OCI-LY3 (cell line): ENCODE results near the gene PIK3CA.

ENCODE experiments used
- H2AFZ ChIP-seq: fragments of 200-600, 300-600 bp; shearing (Covaris generic); 2 replicates; pipeline ENCODE4 v1.6.0; 2014; ENCODE audit warnings: antibody characterized with exemption, low read depth, low read length
- H3K27ac ChIP-seq: fragments of 200-600, 300-600 bp; sonication (generic); 2 replicates; pipeline ENCODE4 v1.5.1; 2014; ENCODE audit warnings: mild to moderate bottlenecking, low read length, moderate library complexity, mixed read lengths
- H3K27me3 ChIP-seq: fragments of 200-600, 300-600 bp; sonication (generic); 2 replicates; pipeline ENCODE4 v1.6.1; 2014; ENCODE audit warnings: low read depth, low read length, mixed read lengths
- H3K36me3 ChIP-seq: fragments of 200-600, 300-600 bp; sonication (generic); replicated peaks from 2 replicates; pipeline ENCODE3; 2014; ENCODE audit warnings: low read depth, low read length, mixed read lengths
- H3K4me1 ChIP-seq: fragments of 300-600, 200-600 bp; sonication (generic); 2 replicates; pipeline ENCODE4 v1.6.1; 2014; ENCODE audit warnings: low read length, mixed read lengths
- H3K4me2 ChIP-seq: fragments of 200-600, 300-600 bp; sonication (generic); 2 replicates; pipeline ENCODE4 v1.6.1; 2014; ENCODE audit warnings: low read length, mixed read lengths
- H3K4me3 ChIP-seq: fragments of 300-600, 200-600 bp; sonication (generic); 2 replicates; pipeline ENCODE4 v1.5.1; 2014; ENCODE audit warnings: antibody characterized with exemption, mild to moderate bottlenecking, low read length, moderate library complexity
- H3K79me2 ChIP-seq: fragments of 300-600, 200-600 bp; shearing (Covaris generic); 2 replicates; pipeline ENCODE4 v1.6.1; 2014; ENCODE audit warnings: mild to moderate bottlenecking, low read length, mixed read lengths
- H3K9ac ChIP-seq: fragments of 300-600, 200-600 bp; shearing (Covaris generic); 2 replicates; pipeline ENCODE4 v1.6.0; 2014; ENCODE audit warnings: mild to moderate bottlenecking, low read length, moderate library complexity
- H3K9me3 ChIP-seq: fragments of 200-600, 300-600 bp; shearing (Covaris generic); 2 replicates; pipeline ENCODE4 v1.6.1; 2014; ENCODE audit warnings: low read length, mixed read lengths; ENCODE audit not compliant: insufficient read depth
- H4K20me1 ChIP-seq: fragments of 200-600, 300-600 bp; sonication (generic); 2 replicates; pipeline ENCODE4 v1.6.1; 2016; ENCODE audit warnings: low read length, mixed read lengths; ENCODE audit not compliant: insufficient read depth
- EZH2phosphoT487 ChIP-seq: fragments of 200-600 bp; shearing (Covaris generic); IDR thresholded peaks from 2 replicates; pipeline ENCODE4 v1.6.1; 2018; ENCODE audit warnings: antibody characterized with exemption, mixed run types, low read depth
- TF ChIP-seq, protein P1 (sequence below): fragments of 200-600, 300-600 bp; sonication (generic); IDR thresholded peaks from 2 replicates; pipeline ENCODE4 v1.5.1; 2014; ENCODE audit warnings: antibody characterized with exemption, low read length, low read depth

Gene PIK3CA

DNA sequence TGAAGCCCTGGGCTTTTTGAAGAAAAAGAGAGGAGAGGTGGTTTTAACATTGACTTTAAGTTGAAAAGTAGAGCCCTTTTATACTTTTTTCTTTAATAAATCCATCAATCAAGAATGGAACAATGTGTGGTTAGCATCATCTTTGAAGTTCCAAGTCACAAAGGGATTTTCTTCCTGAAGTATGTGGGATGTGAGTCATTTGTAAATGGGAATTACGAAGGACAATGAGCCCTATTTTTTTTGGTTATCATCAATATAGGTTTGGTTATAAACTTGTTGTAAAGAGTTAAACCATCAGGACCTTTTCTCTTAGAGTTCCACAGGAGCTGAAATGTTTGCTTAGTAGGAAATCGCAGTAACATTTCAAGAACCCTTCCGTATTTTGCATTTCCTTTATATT lies 38.3 kb downstream of the PIK3CA start:
- H4K20me1 ChIP-seq = peaks cover 50% of the 10 kb centered on the region
- no peaks in the 10 kb centered on the region for H3K27me3 ChIP-seq
- H3K9ac ChIP-seq = no peak overlapping the region
- H2AFZ ChIP-seq = no peak overlapping the region
- TF ChIP-seq EZH2phosphoT487 = no peak
- TF ChIP-seq, protein P1, sequence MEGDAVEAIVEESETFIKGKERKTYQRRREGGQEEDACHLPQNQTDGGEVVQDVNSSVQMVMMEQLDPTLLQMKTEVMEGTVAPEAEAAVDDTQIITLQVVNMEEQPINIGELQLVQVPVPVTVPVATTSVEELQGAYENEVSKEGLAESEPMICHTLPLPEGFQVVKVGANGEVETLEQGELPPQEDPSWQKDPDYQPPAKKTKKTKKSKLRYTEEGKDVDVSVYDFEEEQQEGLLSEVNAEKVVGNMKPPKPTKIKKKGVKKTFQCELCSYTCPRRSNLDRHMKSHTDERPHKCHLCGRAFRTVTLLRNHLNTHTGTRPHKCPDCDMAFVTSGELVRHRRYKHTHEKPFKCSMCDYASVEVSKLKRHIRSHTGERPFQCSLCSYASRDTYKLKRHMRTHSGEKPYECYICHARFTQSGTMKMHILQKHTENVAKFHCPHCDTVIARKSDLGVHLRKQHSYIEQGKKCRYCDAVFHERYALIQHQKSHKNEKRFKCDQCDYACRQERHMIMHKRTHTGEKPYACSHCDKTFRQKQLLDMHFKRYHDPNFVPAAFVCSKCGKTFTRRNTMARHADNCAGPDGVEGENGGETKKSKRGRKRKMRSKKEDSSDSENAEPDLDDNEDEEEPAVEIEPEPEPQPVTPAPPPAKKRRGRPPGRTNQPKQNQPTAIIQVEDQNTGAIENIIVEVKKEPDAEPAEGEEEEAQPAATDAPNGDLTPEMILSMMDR = no peak
- H3K4me3 ChIP-seq = no peak overlapping the region
- H3K4me2 ChIP-seq = no peak overlapping the region
- peaks cover 40% of the 10 kb centered on the region for H3K79me2 ChIP-seq
- H3K27ac ChIP-seq = no peak overlapping the region
- H3K36me3 ChIP-seq = no peaks in the 10 kb centered on the region
- peaks cover 12% of the 10 kb centered on the region for H3K4me1 ChIP-seq
- no peaks in the 10 kb centered on the region for H3K9me3 ChIP-seq

DNA sequence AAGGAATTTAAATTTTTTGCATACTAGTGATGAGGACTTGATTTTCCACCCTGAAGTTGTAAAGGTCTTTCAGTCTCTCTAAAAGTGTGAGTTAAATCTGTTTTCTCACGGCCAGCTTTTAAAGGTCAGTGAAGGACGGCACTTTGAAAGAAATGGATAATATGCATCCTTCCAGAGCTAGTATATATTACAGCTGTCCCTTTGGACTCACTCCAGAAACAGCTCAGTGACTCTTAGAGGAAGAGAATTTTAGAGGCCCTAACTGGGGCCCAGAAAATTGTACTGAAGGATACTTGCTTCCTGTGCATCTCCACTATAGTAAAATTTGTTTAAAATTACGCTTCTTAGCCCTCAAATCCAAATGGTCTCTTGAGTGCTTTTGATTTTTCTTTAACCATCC lies 41.6 kb downstream of the PIK3CA start:
- no peak overlapping the region for H3K4me2 ChIP-seq

DNA sequence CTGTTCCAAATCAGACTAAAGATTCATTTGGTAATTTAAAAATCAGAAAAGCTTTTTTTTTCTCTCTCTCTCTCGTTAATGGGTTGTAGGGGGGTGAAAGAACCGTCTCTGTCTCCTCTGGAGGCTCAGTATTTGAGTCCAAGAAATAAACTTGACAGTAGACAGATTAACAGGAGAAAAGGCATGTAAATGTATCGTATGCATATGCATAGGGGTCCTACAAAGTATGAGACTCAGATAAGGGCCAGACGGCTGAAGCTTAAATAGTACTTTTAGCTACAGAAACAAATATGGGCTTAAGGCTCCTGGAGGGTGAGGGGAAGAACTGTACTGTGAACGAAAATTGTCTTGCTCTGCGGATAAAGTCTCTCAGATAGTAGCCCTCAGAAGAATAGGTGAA lies 42.4 kb downstream of the PIK3CA start:
- Histone ChIP-seq H3K4me3 (no peak overlapping the region), H3K27ac (no peak overlapping the region), H3K9me3 (no peaks in the 10 kb centered on the region), H4K20me1 (peaks cover 32% of the 10 kb centered on the region), H3K4me1 (peaks cover 11% of the 10 kb centered on the region; the same call in 1 of the 2 replicates), H3K79me2 (peaks cover 28% of the 10 kb centered on the region), H3K9ac (no peak overlapping the region), H3K4me2 (no peak overlapping the region), H2AFZ (no peak overlapping the region), H3K36me3 (no peaks in the 10 kb centered on the region), H3K27me3 (no peaks in the 10 kb centered on the region)
- TF ChIP-seq EZH2phosphoT487 = no peak

More for the DNA sequence above, 41.6 kb downstream of the PIK3CA start:
- H3K9ac ChIP-seq = no peak overlapping the region
- no peak overlapping the region for H3K4me3 ChIP-seq
- H3K36me3 ChIP-seq = no peaks in the 10 kb centered on the region
- no peaks in the 10 kb centered on the region for H3K9me3 ChIP-seq
- H3K79me2 ChIP-seq = peaks cover 24% of the 10 kb centered on the region
- H3K4me1 ChIP-seq = peaks cover 11% of the 10 kb centered on the region; the same call in 1 of the 2 replicates
- peaks cover 28% of the 10 kb centered on the region for H4K20me1 ChIP-seq
- no peak overlapping the region for H2AFZ ChIP-seq
- H3K27ac ChIP-seq = no peak overlapping the region
- H3K27me3 ChIP-seq = no peaks in the 10 kb centered on the region
- no peak for TF ChIP-seq EZH2phosphoT487
- TF ChIP-seq, protein P1 = no peak

DNA sequence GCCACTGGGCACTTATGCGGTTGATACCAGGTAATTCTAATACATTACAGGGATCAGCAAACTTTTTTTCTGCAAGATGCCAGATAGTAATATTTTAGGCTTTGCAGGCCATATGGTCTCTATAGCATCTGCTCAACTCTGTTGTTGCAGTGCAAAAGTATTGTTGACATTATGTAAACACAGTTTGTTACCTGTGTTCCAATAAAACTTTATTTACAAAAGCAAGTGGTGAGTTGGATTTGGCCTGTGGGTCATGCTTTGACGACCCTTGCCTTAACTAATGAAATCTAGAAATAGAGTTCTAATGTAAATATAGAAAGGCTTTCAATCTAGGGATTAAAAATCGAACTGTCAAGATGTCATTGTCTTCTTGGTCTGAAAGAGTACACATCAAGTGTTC lies 44.4 kb downstream of the PIK3CA start:
- Histone ChIP-seq H3K36me3 (no peaks in the 10 kb centered on the region), H3K9me3 (no peaks in the 10 kb centered on the region), H3K27me3 (no peaks in the 10 kb centered on the region), H3K27ac (no peak overlapping the region), H4K20me1 (peaks cover 38% of the 10 kb centered on the region), H2AFZ (no peak overlapping the region), H3K4me1 (peaks cover 16% of the 10 kb centered on the region; the same call in 1 of the 2 replicates), H3K4me3 (no peak overlapping the region), H3K9ac (no peak overlapping the region), H3K4me2 (no peak overlapping the region), H3K79me2 (peaks cover 32% of the 10 kb centered on the region)
- TF ChIP-seq, protein P1 = no peak
- no peak for TF ChIP-seq EZH2phosphoT487
